ENCODE measurements around the gene TEAD4. TPM values are rescaled to one million over a fixed set of nuclear protein-coding genes. Genes with fewer than 3 reads are reported as not detected.
A peak's percentile ranks its signal among the peaks of the same experiment; 100 is the strongest.

The TEAD4 gene
- total RNA-seq, 1 donor from 2014 or later, result 5.1 TPM

GRCh38 chr12:3081091-3081490 lies 121.9 kb downstream of the TEAD4 start:
- DNase-seq (ENCODE audit: low spot score), result no peak

GRCh38 chr12:3081886-3082285 lies 122.7 kb downstream of the TEAD4 start:
- no peak for DNase-seq (ENCODE audit: low spot score)

- no peak for DNase-seq (ENCODE audit: low spot score)
These were observed 124.2 kb downstream of the TEAD4 start for GRCh38 chr12:3083241-3083920.

GRCh38 chr12:3083921-3084347 lies 124.7 kb downstream of the TEAD4 start:
- no peak for DNase-seq (ENCODE audit: low spot score)

GRCh38 chr12:3084742-3085141 lies 125.5 kb downstream of the TEAD4 start:
- no peak for DNase-seq (ENCODE audit: low spot score)

GRCh38 chr12:3085341-3086139 lies 126.3 kb downstream of the TEAD4 start:
- DNase-seq (ENCODE audit: low spot score), result peak; percentile 49

GRCh38 chr12:3086211-3086610 lies 127.0 kb downstream of the TEAD4 start:
- no peak for DNase-seq (ENCODE audit: low spot score)

GRCh38 chr12:3086729-3087323 lies 127.6 kb downstream of the TEAD4 start:
- DNase-seq (ENCODE audit: low spot score), result no peak

- DNase-seq (ENCODE audit: low spot score), result no peak
These were observed 128.8 kb downstream of the TEAD4 start for GRCh38 chr12:3087758-3088650.

- DNase-seq (ENCODE audit: low spot score), result no peak
These were observed 130.4 kb downstream of the TEAD4 start for GRCh38 chr12:3089588-3089987.

Other genes with a start within 250 kb of the TEAD4 start
- 140 TPM for gene FKBP4, start 164.4 kb upstream of the TEAD4 start, total RNA-seq
- 43.4 TPM for gene ITFG2, start 146.7 kb upstream of the TEAD4 start, total RNA-seq
- 3.2 TPM for gene NRIP2, start 124.4 kb upstream of the TEAD4 start, total RNA-seq
- gene TEX52, start 102.4 kb upstream of the TEAD4 start, total RNA-seq, result not detected
- gene FOXM1, start 82.2 kb upstream of the TEAD4 start, total RNA-seq, result 2.6 TPM
- 17.6 TPM for gene RHNO1, start 82.2 kb upstream of the TEAD4 start, total RNA-seq
- gene TULP3, start 68.5 kb upstream of the TEAD4 start, total RNA-seq, result 20.7 TPM
- gene TSPAN9, start 118.0 kb downstream of the TEAD4 start, total RNA-seq, result 38.7 TPM

All from mucosa of gallbladder (tissue), 1 donor.